Measurements from ENCODE around the gene ADAMTS2. TPM values are rescaled to one million over a fixed set of nuclear protein-coding genes. Genes with fewer than 3 reads are reported as not detected.

The ADAMTS2 gene
- total and polyA plus RNA-seq, 2 donors (not counting 1 experiment from before 2014, with no cell fraction given), result 16.2 to 70.2 TPM

GRCh38 chr5:179118338-179118737, 226.9 kb downstream of the ADAMTS2 start:
- Histone ChIP-seq H3K4me2 (ENCODE audit: extremely low read depth, insufficient read depth, low read length) (no peak overlapping the region), H3K4me3 (replicated peaks in 1 of 4; ENCODE audit: control extremely low read depth in 1 of 4, insufficient read depth in 1 of 4, low read depth in 3 of 4, low read length in 4 of 4) (no peak overlapping the region), H3K9ac (ENCODE audit: insufficient read depth, low read length) (no peak overlapping the region), H3K79me2 (ENCODE audit: control insufficient read depth, insufficient read depth, low read length) (no peaks in the 10 kb centered on the region), H3K27me3 (ENCODE audit: control insufficient read depth, insufficient read depth, low read length) (no peaks in the 10 kb centered on the region), H3K4me1 (ENCODE audit: control insufficient read depth, extremely low read depth, insufficient read depth, low read length) (no peaks in the 10 kb centered on the region), H3K36me3 (ENCODE audit: control insufficient read depth, insufficient read depth, low read length) (no peaks in the 10 kb centered on the region), H3K9me3 (ENCODE audit: control insufficient read depth, insufficient read depth, low read depth, low read length) (no peaks in the 10 kb centered on the region), H4K20me1 (ENCODE audit: control insufficient read depth, extremely low read depth, insufficient read depth, low read length) (no peaks in the 10 kb centered on the region), H3K27ac (ENCODE audit: insufficient read depth, low read length) (no peak overlapping the region), H2AFZ (ENCODE audit: low read length) (no peak overlapping the region)
- no peak for DNase-seq (ENCODE audit: low read depth in 2 of 2)
- TF ChIP-seq CTCF (conservative IDR thresholded peaks at IDR 0.05 in 1 of 2, IDR thresholded peaks at IDR 0.05 in 1 of 2; ENCODE audit: low read depth in 1 of 2, low read length in 2 of 2), result no peak
- no peak for TF ChIP-seq EZH2 (IDR thresholded peaks at IDR 0.05; ENCODE audit: low read length, missing control alignments)

- Histone ChIP-seq H3K36me3 (ENCODE audit: control insufficient read depth, insufficient read depth, low read length) (no peaks in the 10 kb centered on the region), H3K27ac (ENCODE audit: insufficient read depth, low read length) (no peak overlapping the region), H3K27me3 (ENCODE audit: control insufficient read depth, insufficient read depth, low read length) (no peaks in the 10 kb centered on the region), H3K4me1 (ENCODE audit: control insufficient read depth, extremely low read depth, insufficient read depth, low read length) (no peaks in the 10 kb centered on the region), H3K4me3 (replicated peaks in 1 of 4; ENCODE audit: control extremely low read depth in 1 of 4, insufficient read depth in 1 of 4, low read depth in 3 of 4, low read length in 4 of 4) (no peak overlapping the region), H3K9ac (ENCODE audit: insufficient read depth, low read length) (no peak overlapping the region), H3K79me2 (ENCODE audit: control insufficient read depth, insufficient read depth, low read length) (no peaks in the 10 kb centered on the region), H3K9me3 (ENCODE audit: control insufficient read depth, insufficient read depth, low read depth, low read length) (no peaks in the 10 kb centered on the region), H4K20me1 (ENCODE audit: control insufficient read depth, extremely low read depth, insufficient read depth, low read length) (no peaks in the 10 kb centered on the region), H3K4me2 (ENCODE audit: extremely low read depth, insufficient read depth, low read length) (no peak overlapping the region), H2AFZ (ENCODE audit: low read length) (no peak overlapping the region)
- no peak for TF ChIP-seq EZH2 (IDR thresholded peaks at IDR 0.05; ENCODE audit: low read length, missing control alignments)
- TF ChIP-seq CTCF (conservative IDR thresholded peaks at IDR 0.05 in 1 of 2, IDR thresholded peaks at IDR 0.05 in 1 of 2; ENCODE audit: low read depth in 1 of 2, low read length in 2 of 2), result no peak
- no peak for DNase-seq (ENCODE audit: low read depth in 2 of 2)
Measured at GRCh38 chr5:179115845-179116524, 229.3 kb downstream of the ADAMTS2 start.

GRCh38 chr5:179115307-179115706, 230.0 kb downstream of the ADAMTS2 start:
- Histone ChIP-seq H3K36me3 (ENCODE audit: control insufficient read depth, insufficient read depth, low read length) (no peaks in the 10 kb centered on the region), H4K20me1 (ENCODE audit: control insufficient read depth, extremely low read depth, insufficient read depth, low read length) (no peaks in the 10 kb centered on the region), H2AFZ (ENCODE audit: low read length) (no peak overlapping the region), H3K4me1 (ENCODE audit: control insufficient read depth, extremely low read depth, insufficient read depth, low read length) (no peaks in the 10 kb centered on the region), H3K4me2 (ENCODE audit: extremely low read depth, insufficient read depth, low read length) (no peak overlapping the region), H3K27ac (ENCODE audit: insufficient read depth, low read length) (no peak overlapping the region), H3K4me3 (replicated peaks in 1 of 4; ENCODE audit: control extremely low read depth in 1 of 4, insufficient read depth in 1 of 4, low read depth in 3 of 4, low read length in 4 of 4) (no peak overlapping the region), H3K9ac (ENCODE audit: insufficient read depth, low read length) (no peak overlapping the region), H3K27me3 (ENCODE audit: control insufficient read depth, insufficient read depth, low read length) (no peaks in the 10 kb centered on the region), H3K9me3 (ENCODE audit: control insufficient read depth, insufficient read depth, low read depth, low read length) (no peaks in the 10 kb centered on the region), H3K79me2 (ENCODE audit: control insufficient read depth, insufficient read depth, low read length) (no peaks in the 10 kb centered on the region)
- no peak for DNase-seq (ENCODE audit: low read depth in 2 of 2)
- TF ChIP-seq CTCF (conservative IDR thresholded peaks at IDR 0.05 in 1 of 2, IDR thresholded peaks at IDR 0.05 in 1 of 2; ENCODE audit: low read depth in 1 of 2, low read length in 2 of 2) (no peak), EZH2 (IDR thresholded peaks at IDR 0.05; ENCODE audit: low read length, missing control alignments) (no peak)
